Mammary epithelial cell (primary cell): Measurements from ENCODE around the gene ADCY9.

Source experiments
- CTCF ChIP-seq, 2 donors: IDR thresholded peaks in 1 of 2; conservative IDR thresholded peaks in 1 of 2; 2 replicates each; pipeline ENCODE4 v1.5.1; 2011 to 2012; ENCODE audit warnings: inconsistent platforms in 2 of 2, low read length in 2 of 2, mild to moderate bottlenecking in 2 of 2, control low read depth in 1 of 2, low read depth in 1 of 2; ENCODE audit not compliant: insufficient read depth in 1 of 2; ENCODE audit errors: extremely low read depth in 1 of 2
- EZH2 ChIP-seq: IDR thresholded peaks from 2 replicates; pipeline ENCODE4 v1.6.1; 2012; ENCODE audit warnings: low read length, inconsistent platforms, borderline replicate concordance

GRCh38 chr16:4096509-4096908 is 19.7 kb downstream of the ADCY9 start:
- TF ChIP-seq CTCF (conservative IDR thresholded peaks at IDR 0.05 in 1 of 2, IDR thresholded peaks at IDR 0.05 in 1 of 2; ENCODE audit: extremely low read depth in 1 of 2, insufficient read depth in 1 of 2, low read depth in 1 of 2, low read length in 2 of 2) (no peak), EZH2 (no peak)
